GM23248 (cell line): ENCODE data around the gene CCL18.

Experiments used
- EZH2 ChIP-seq: fragments of 200-600 bp; sonication (generic); IDR thresholded peaks from 2 replicates; pipeline ENCODE4 v1.6.1; 2018; ENCODE audit warnings: antibody characterized with exemption, mild to moderate bottlenecking; ENCODE audit not compliant: insufficient read depth, poor library complexity, severe bottlenecking
- EZH2phosphoT487 ChIP-seq: fragments of 200-600 bp; sonication (generic); IDR thresholded peaks from 2 replicates; pipeline ENCODE4 v1.6.1; 2018; ENCODE audit warnings: antibody characterized with exemption, moderate library complexity, mild to moderate bottlenecking, low read depth; ENCODE audit not compliant: insufficient read depth

DNA sequence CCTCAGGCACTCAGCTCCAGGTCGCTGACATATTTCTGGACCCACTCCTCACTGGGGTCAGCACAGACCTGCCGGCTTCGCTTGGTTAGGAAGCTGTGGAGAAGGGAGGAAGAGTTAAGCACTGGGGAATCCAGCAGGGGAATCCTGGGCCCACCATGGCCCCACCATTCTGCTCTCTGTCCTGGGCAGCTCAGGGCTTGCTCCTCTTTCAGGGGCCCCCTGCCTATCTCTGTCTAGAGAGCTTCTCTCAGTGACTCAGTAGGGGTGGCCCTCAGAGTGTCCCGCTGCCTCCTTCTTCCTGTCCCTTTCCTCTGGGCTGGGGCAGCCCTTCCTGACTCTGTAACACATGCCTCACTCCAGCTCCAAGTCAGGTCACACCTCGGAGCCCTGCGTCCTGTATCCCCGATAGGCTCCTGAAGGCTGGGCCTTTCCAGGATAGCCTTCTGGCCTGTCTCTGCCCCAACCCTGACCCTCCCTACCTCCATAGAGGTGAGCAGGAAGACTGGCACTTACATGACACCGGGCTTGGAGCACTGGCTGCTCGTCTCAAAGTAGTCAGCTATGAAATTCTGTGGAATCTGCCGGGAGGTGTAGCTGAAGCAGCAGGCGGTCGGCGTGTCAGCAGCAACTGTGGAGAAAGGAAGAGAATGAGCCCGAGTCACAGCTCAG is 24.7 kb downstream of the CCL18 start:
- TF ChIP-seq EZH2, result no peak
- TF ChIP-seq EZH2phosphoT487, result no peak
